HG03064 (cell line): Measurements from ENCODE around the gene PCBP1.
"Not testable (repeated sequence)": the region's sequence is repeated elsewhere in the genome, so short reads cannot be mapped to it uniquely, and the experiment has no call there.

ENCODE experiments used
- ATAC-seq: cut with Tn5 transposase; IDR thresholded peaks from one replicate; pipeline ENCODE4 v1.9.1; 2021; ENCODE audit warnings: low read depth; ENCODE audit not compliant: unreplicated experiment

Gene PCBP1

DNA sequence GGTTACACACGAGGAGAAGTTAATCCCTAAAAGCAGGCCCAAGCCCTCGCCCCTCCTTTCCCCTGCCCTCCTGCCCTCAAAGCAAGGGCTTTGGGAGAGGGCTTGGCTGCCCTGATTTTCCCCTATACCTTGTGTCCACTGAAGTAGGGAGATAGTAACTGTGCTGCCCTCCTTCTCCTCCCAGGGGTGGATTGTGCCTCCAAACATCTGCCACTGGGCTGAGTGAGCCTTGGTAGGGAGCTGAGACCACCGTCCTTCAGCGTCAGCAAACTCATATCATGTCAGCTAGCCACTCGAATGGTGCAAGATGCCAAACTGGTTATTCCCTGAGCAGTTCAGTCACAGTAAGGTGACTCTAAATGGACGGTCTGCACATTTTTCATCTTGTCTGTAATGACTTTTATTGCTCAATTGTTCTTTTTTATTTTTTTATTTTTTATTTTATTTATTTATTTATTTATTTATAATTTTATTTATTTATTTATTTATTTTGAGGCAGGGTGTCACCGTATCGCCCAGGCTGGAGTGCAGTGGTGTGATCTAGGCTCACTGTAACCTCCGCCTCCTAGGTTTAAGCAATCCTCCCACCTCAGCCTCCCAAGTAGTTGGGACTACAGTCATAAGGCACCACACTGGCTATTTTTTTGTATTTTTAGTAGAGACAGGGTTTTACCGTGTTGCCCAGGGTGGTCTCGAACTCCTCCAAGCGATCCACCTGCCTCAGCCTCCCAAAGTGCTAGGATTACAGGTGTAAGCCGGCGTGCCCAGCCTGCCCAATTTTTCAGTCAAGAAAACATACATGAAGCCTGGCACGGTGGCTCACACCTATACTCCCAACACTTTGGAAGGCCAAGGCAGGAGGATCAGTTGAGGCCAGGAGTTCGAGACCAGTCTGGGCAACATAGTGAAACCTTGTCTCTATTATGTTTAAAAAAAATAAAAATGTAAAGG lies 8.7 kb downstream of the PCBP1 start:
- ATAC-seq = no peak

GRCh38 chr2:70098032-70098431 lies 10.8 kb downstream of the PCBP1 start:
- no peak for ATAC-seq

- ATAC-seq = no peak
Measured at GRCh38 chr2:70099270-70099669, 12.0 kb downstream of the PCBP1 start.

GRCh38 chr2:70101174-70101573 lies 13.9 kb downstream of the PCBP1 start:
- no peak for ATAC-seq

DNA sequence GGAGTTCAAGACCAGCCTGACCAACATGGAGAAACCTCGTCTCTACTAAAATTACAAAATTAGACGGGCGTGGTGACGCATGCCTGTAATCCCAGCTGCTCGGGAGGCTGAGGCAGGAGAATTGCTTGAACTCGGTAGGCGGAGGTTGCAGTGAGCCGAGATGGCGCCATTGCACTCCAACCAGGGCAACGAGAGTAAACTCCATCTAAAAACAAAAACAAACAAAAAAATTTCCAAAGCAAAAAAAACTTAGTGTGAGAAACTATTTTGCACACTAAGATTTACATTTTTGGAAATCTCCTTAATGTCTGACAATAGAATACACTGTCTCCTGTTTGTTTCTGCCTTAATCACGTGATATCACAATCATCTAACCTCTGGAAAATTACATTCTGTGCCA lies 14.4 kb downstream of the PCBP1 start:
- not testable (repeated sequence) for ATAC-seq

DNA sequence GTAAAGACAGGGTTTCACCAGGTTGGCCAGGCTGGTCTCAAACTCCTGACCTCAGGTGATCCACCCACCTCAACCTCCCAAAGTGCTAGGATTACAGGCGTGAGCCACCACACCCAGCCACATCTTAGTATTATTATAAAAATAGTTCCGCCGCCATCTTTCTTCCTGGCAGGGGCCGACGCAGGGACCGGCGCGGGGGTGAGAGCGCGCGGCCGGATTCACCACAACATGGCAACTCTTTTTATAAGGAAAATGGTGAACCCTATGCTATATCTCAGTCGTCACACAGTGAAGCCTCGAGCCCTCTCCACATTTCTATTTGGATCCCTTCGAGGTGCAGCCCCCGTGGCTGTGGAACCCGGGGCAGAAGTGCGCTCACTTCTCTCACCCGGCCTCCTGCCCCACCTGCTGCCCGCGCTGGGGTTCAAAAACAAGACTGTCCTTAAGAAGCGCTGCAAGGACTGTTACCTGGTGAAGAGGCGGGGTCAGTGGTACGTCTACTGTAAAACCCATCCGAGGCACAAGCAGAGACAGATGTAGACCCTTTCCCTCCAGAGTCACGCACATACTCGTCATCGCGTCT lies 15.1 kb downstream of the PCBP1 start:
- ATAC-seq = not testable (repeated sequence)

GRCh38 chr2:70103531-70104061 lies 16.3 kb downstream of the PCBP1 start:
- no peak for ATAC-seq

GRCh38 chr2:70104231-70105111 lies 17.2 kb downstream of the PCBP1 start:
- ATAC-seq = no peak

DNA sequence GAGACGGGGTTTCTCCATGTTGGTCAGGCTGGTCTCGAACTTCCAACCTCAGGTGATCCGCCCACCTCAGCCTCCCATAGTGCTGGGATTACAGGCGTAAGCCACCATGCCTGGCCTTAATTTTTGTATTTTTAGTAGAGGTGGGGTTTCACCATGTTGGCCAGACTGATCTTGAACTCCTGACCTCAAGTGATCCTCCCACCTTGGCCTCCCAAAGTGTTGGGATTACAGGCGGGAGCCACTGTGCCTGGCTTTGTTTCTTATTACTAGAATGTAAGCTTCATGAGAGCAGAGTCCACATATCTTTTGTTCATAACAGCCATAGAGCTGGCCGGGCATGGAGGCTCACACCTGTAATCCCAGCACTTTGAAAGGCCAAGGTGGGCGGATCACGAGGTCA lies 18.9 kb downstream of the PCBP1 start:
- ATAC-seq = not testable (repeated sequence)

DNA sequence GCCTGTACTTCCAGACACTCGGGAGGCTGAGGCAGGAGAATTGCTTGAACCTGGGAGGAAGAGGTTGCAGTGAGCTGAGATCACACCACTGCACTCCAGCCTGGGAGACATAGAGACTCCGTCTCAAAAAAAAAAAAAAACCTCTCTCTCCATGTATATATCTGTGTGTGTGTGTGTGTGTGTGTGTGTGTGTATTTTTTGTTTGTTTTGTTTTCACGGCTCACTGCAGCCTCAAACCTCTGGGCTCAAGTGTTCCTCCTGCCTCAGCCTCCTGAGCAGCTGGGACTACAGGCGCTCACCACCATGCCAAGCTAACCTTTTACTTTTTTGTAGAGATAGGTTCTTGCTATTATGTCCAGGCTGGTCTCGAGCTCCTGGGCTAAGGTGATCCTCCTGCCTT lies 23.1 kb downstream of the PCBP1 start:
- ATAC-seq = not testable (repeated sequence)

- no peak for ATAC-seq
Measured at GRCh38 chr2:70111752-70112591, 24.7 kb downstream of the PCBP1 start.

DNA sequence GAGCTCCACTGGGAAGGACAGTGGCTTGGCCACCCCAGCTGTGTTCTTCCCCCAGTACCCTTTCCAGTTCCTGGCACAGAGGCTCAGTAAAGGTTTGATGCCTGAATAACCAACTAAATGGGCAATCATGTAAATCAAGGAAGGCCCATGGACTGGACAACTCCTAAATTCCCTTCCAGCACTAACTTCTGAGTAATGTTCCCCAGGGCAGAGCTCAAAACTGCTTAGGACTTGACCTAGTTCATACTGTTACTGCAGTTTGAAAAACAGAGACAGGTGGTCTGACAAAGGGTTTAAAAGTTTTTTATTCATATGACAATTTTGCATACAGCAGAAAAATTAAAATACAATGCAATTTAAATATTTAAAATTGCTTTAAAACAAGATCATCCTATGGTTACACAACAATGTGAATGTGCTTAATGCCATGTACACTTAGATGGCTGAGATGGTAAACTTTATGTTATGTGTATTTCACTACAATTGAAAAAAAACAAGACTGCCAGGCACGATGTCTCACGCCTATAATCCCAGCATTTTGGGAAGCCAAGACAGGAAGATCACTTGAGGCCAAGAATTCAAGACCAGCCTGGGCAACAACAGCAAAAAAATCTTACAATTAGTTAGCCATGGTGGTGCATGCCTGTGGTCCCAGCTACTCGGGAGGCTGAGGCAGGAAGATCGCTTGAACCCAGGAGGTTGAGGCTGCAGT lies 26.2 kb downstream of the PCBP1 start:
- no peak for ATAC-seq

DNA sequence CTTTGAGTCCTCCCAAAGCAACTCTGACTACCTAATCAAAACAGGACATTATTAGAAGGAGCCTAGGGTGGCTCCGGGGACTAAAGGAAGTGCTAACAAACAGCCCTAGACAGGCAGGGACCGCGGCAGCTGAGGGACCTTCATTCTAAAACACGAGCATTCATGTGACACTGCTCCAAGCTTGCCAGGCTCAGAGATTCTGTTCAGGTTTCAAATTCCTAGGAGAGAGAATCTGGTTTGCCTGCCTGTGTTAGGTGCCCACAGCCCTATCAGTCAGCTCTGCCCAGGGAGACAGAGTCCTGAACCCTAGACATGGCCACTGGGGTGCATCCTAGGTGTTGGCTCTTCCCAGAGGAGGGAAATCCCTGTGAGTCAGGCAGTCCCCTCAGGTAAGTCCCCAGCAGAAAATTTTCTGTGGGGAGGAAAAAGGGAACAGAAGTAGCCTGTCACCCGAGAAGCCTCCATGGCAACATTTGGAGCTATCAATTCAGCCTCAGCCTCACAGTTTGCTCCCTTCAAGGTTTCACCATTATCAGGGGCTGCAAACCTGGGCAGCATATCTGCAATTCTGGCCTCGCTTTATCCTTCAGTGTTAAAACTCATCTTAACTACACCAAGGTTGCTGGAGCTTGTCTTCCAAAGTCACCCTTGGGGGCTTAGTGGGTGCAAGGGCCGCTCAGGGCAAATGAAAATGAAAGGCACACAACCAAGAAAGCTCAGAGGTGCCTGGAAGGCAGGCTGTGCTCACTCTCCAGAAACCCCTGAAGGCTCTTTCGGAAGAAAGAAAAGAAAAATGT lies 28.6 kb downstream of the PCBP1 start:
- ATAC-seq = peak; percentile 48

- ATAC-seq = no peak
Measured at GRCh38 chr2:70116936-70117552, 29.8 kb downstream of the PCBP1 start.

GRCh38 chr2:70118798-70119454 lies 31.6 kb downstream of the PCBP1 start:
- no peak for ATAC-seq

DNA sequence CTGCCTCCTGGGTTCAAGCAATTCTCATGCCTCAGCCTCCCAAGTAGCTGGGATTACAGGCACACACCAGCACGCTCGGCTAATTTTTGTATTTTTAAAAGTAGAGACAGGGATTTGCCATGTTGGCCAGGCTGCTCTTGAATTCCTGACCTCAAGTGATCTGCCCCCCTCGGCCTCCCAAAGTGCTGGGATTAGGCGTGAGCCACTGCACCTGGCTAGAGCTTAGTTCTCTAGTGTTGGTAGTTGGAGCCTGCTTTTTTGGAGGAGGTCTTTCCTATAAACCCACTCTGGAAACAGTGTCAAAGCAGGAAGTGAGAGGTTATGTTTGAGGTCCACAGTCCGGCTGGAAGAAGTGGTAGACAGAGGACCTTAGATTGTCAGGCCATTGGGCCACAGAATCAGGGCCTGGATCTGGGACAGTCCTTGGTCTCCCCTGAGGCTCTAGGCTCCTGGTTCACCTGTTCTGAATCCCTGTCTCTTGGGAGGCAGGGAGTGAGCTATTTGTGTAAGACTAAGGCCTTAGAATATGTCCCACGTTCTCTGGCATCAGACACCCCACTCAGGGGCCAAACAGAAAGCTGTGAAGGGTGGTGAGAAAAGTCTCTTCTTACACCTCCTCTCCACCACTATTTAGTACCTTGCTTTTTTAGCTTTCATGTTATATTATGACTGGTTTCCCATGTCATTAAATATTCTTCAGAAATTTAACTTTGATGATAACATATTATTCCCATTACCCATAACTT lies 34.5 kb downstream of the PCBP1 start:
- no peak for ATAC-seq

DNA sequence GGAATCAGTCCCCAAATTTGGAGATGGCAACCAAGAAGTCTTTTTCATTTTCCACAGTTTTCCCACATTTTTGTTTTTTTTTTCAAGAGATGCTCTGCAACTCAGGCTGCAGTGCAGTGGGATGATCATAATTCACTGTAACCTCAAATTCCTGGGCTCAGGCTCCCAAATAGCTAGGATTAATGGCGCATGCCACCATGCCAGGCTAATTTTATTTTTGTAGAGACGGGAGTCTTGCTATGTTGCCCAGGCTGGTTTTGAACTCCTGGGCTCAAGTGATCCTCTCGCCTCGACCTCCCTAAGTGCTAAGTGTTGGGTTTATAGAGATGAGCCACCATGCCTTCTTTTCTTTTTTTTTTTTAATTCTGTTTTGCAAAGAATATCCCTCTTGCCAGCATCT lies 35.2 kb downstream of the PCBP1 start:
- ATAC-seq = no peak
